ENCODE measurements around the gene KSR1.
"Not testable (repeated sequence)": the region's sequence is repeated elsewhere in the genome, so short reads cannot be mapped to it uniquely, and the experiment has no call there.

The KSR1 gene

GRCh38 chr17:27496437-27496943, 40.2 kb downstream of the KSR1 start:
- DNase-seq, result no peak

- DNase-seq, result no peak
Measured at GRCh38 chr17:27496971-27497370, 40.7 kb downstream of the KSR1 start.

- no peak for DNase-seq
Measured at GRCh38 chr17:27497696-27498095, 41.4 kb downstream of the KSR1 start.

GRCh38 chr17:27498615-27499309, 42.5 kb downstream of the KSR1 start:
- no peak for DNase-seq

- no peak for DNase-seq
Measured at GRCh38 chr17:27499451-27500265, 43.4 kb downstream of the KSR1 start.

- not testable (repeated sequence) for DNase-seq
Measured at GRCh38 chr17:27501338-27501737, 45.1 kb downstream of the KSR1 start.

- DNase-seq, result no peak
Measured at GRCh38 chr17:27502526-27503324, 46.5 kb downstream of the KSR1 start.

GRCh38 chr17:27503611-27504010, 47.4 kb downstream of the KSR1 start:
- no peak for DNase-seq

GRCh38 chr17:27504188-27504995, 48.1 kb downstream of the KSR1 start:
- no peak for DNase-seq

GRCh38 chr17:27506348-27507218, 50.3 kb downstream of the KSR1 start:
- DNase-seq, result no peak

- no peak for DNase-seq
Measured at GRCh38 chr17:27511168-27511883, 55.1 kb downstream of the KSR1 start.

GRCh38 chr17:27512031-27512430, 55.8 kb downstream of the KSR1 start:
- DNase-seq, result no peak

- no peak for DNase-seq
Measured at GRCh38 chr17:27512511-27513346, 56.5 kb downstream of the KSR1 start.

- DNase-seq, result no peak
Measured at GRCh38 chr17:27513849-27514248, 57.6 kb downstream of the KSR1 start.

GRCh38 chr17:27514595-27515413, 58.6 kb downstream of the KSR1 start:
- no peak for DNase-seq

- no peak for DNase-seq
Measured at GRCh38 chr17:27518048-27518447, 61.8 kb downstream of the KSR1 start.

- DNase-seq, result no peak
Measured at GRCh38 chr17:27518545-27519521, 62.6 kb downstream of the KSR1 start.

Measured in effector CD4-positive, alpha-beta T cell (primary cell).